HG02981 (cell line): ENCODE data around the gene GAPT.

Experiments used
- ATAC-seq: cut with Tn5 transposase; IDR thresholded peaks from one replicate; pipeline ENCODE4 v1.9.1; 2021; ENCODE audit warnings: mild to moderate bottlenecking, moderate library complexity; ENCODE audit not compliant: unreplicated experiment

Gene GAPT

GRCh38 chr5:58460732-58461286 is 30.4 kb upstream of the GAPT start:
- ATAC-seq: peak; percentile 72

GRCh38 chr5:58462154-58462553 is 29.1 kb upstream of the GAPT start:
- ATAC-seq: no peak

- no peak for ATAC-seq
These were observed 28.5 kb upstream of the GAPT start for GRCh38 chr5:58462623-58463230.

- peak; percentile 99 for ATAC-seq
These were observed 24.3 kb upstream of the GAPT start for GRCh38 chr5:58466939-58467338.

- ATAC-seq: no peak
These were observed 21.3 kb upstream of the GAPT start for GRCh38 chr5:58469896-58470295.

GRCh38 chr5:58475404-58475803 is 15.8 kb upstream of the GAPT start:
- ATAC-seq: no peak

GRCh38 chr5:58477760-58478376 is 13.4 kb upstream of the GAPT start:
- ATAC-seq: no peak

GRCh38 chr5:58481066-58481676 is 10.1 kb upstream of the GAPT start:
- ATAC-seq: no peak

GRCh38 chr5:58481828-58482227 is 9.4 kb upstream of the GAPT start:
- no peak for ATAC-seq

- no peak for ATAC-seq
These were observed 8.7 kb upstream of the GAPT start for GRCh38 chr5:58482536-58482935.

GRCh38 chr5:58484505-58484904 is 6.7 kb upstream of the GAPT start:
- no peak for ATAC-seq

- no peak for ATAC-seq
These were observed 4.9 kb upstream of the GAPT start for GRCh38 chr5:58486290-58486689.

- ATAC-seq: peak; percentile 58
These were observed 709 bp upstream of the GAPT start for GRCh38 chr5:58490402-58491050.

- ATAC-seq: no peak
These were observed 1.9 kb downstream of the GAPT start for GRCh38 chr5:58493141-58493540.

- no peak for ATAC-seq
These were observed 5.3 kb downstream of the GAPT start for GRCh38 chr5:58496488-58496887.

- ATAC-seq: no peak
These were observed 6.2 kb downstream of the GAPT start for GRCh38 chr5:58497386-58497785.

- no peak for ATAC-seq
These were observed 6.7 kb downstream of the GAPT start for GRCh38 chr5:58497921-58498320.

GRCh38 chr5:58498340-58498942 is 7.2 kb downstream of the GAPT start:
- no peak for ATAC-seq

- no peak for ATAC-seq
These were observed 8.0 kb downstream of the GAPT start for GRCh38 chr5:58499231-58499630.

- ATAC-seq: no peak
These were observed 8.7 kb downstream of the GAPT start for GRCh38 chr5:58499941-58500340.

- ATAC-seq: no peak
These were observed 10.7 kb downstream of the GAPT start for GRCh38 chr5:58501778-58502417.
